DMS53 (cell line): Measurements from ENCODE around the gene EEF1AKMT3.
"Not testable (repeated sequence)": the region's sequence is repeated elsewhere in the genome, so short reads cannot be mapped to it uniquely, and the experiment has no call there.

ENCODE experiments used
- DNase-seq: peaks from one replicate; lab custom pipeline; 2025; lab: John Stamatoyannopoulos, UW

Gene EEF1AKMT3

GRCh38 chr12:57817261-57817989, 45.0 kb downstream of the EEF1AKMT3 start:
- DNase-seq, result no peak

- DNase-seq, result not testable (repeated sequence)
Measured at GRCh38 chr12:57817990-57818331, 45.5 kb downstream of the EEF1AKMT3 start.

- peak; percentile 29 for DNase-seq
Measured at GRCh38 chr12:57820119-57820518, 47.7 kb downstream of the EEF1AKMT3 start.

- DNase-seq, result not testable (repeated sequence)
Measured at GRCh38 chr12:57821015-57821414, 48.6 kb downstream of the EEF1AKMT3 start.

- DNase-seq, result no peak
Measured at GRCh38 chr12:57821474-57822214, 49.2 kb downstream of the EEF1AKMT3 start.

GRCh38 chr12:57822392-57823130, 50.1 kb downstream of the EEF1AKMT3 start:
- DNase-seq, result no peak

GRCh38 chr12:57823131-57823907, 50.9 kb downstream of the EEF1AKMT3 start:
- no peak for DNase-seq

GRCh38 chr12:57823908-57824640, 51.7 kb downstream of the EEF1AKMT3 start:
- no peak for DNase-seq

GRCh38 chr12:57825451-57825850, 53.0 kb downstream of the EEF1AKMT3 start:
- DNase-seq, result no peak

- DNase-seq, result no peak
Measured at GRCh38 chr12:57826400-57826799, 54.0 kb downstream of the EEF1AKMT3 start.

- no peak for DNase-seq
Measured at GRCh38 chr12:57826966-57827365, 54.6 kb downstream of the EEF1AKMT3 start.

- no peak for DNase-seq
Measured at GRCh38 chr12:57829025-57829777, 56.8 kb downstream of the EEF1AKMT3 start.

GRCh38 chr12:57830393-57830792, 58.0 kb downstream of the EEF1AKMT3 start:
- DNase-seq, result no peak
